K562 (cell line): ENCODE results near the gene RCE1. TPM values are rescaled to one million over a fixed set of nuclear protein-coding genes. Genes with fewer than 3 reads are reported as not detected.
A peak's percentile ranks its signal among the peaks of the same experiment; 100 is the strongest.

Source experiments
- ATAC-seq: fragments of 200-7000 bp; cut with Tn5 transposase; 3 replicates; pipeline ENCODE4 v1.9.1; 2020; ENCODE audit warnings: moderate library complexity
- BruUV-seq: library from RNA; stranded (reverse); fragments of 400-500 nt; replicated peaks from 2 replicates; lab custom pipeline; 2021; lab: Mats Ljungman, UMichigan
- CTCF ChIA-PET: fragments of 300-600 bp; formaldehyde crosslinking; extraction: SDS; loops from one replicate; lab custom pipeline; 2021; ENCODE audit warnings: low intra/inter-chr PET ratio; lab: Yijun Ruan, JAX
- POLR2A ChIA-PET: fragments of 300-600, 350-650 bp; sonication (Branson Sonifier 250); formaldehyde crosslinking; extraction: SDS; loops from one replicate; lab custom pipeline; 2021; ENCODE audit warnings: antibody characterized with exemption, inconsistent platforms; lab: Yijun Ruan, JAX
- DNase-seq, 4 experiments: peaks; one replicate each; pipeline versions ENCODE4 v3.0.0 to v3.0.0-alpha.2; 2011 to 2018; ENCODE audit warnings: low spot score in 3 of 4, mixed read lengths in 3 of 4; ENCODE audit errors: extremely low read depth in 1 of 4
- FAIRE-seq: peaks from 2 replicates; lab custom pipeline; 2011; peaks lifted over from hg19 to GRCh38; lab: Jason Lieb, UNC
- H2AFZ ChIP-seq: 2 replicates; pipeline ENCODE4 v1.6.0; 2011; ENCODE audit warnings: low read depth, low read length, control low read depth, inconsistent platforms
- H3K27ac ChIP-seq: fragments of 200-600 bp; 3 replicates; pipeline ENCODE4 v1.8.0; 2011; ENCODE audit warnings: low read depth, mild to moderate bottlenecking, control low read depth, inconsistent platforms, low read length, moderate library complexity, mixed read lengths; ENCODE audit errors: extremely low read depth
- H3K27me3 ChIP-seq, 2 experiments: fragments of 300-600 bp in 1 of 2; 2 replicates in 1 of 2; 3 replicates in 1 of 2; pipeline versions ENCODE4 v1.6.0 to v1.8.0; 2011; ENCODE audit warnings: inconsistent platforms in 2 of 2, low read length in 2 of 2, mild to moderate bottlenecking in 1 of 2, mixed read lengths in 1 of 2, moderate library complexity in 1 of 2; ENCODE audit not compliant: control insufficient read depth in 2 of 2, insufficient read depth in 2 of 2
- H3K36me3 ChIP-seq: fragments of 300-600 bp; 3 replicates; pipeline ENCODE4 v1.8.0; 2011; ENCODE audit warnings: mild to moderate bottlenecking, low read length, inconsistent platforms; ENCODE audit not compliant: control insufficient read depth, insufficient read depth
- H3K4me1 ChIP-seq, 2 experiments: fragments of 200-600 bp in 1 of 2; replicated peaks in 1 of 2; 2 replicates in 1 of 2; 3 replicates in 1 of 2; pipeline versions ENCODE4 v1.5.1 to v1.8.0; 2011; ENCODE audit warnings: inconsistent platforms in 2 of 2, low read length in 2 of 2, mild to moderate bottlenecking in 1 of 2, mixed read lengths in 1 of 2, moderate library complexity in 1 of 2; ENCODE audit not compliant: control insufficient read depth in 2 of 2, insufficient read depth in 2 of 2
- H3K4me2 ChIP-seq: 2 replicates; pipeline ENCODE4 v1.6.1; 2011; ENCODE audit warnings: low read length, control low read depth, inconsistent platforms, mixed read lengths; ENCODE audit not compliant: insufficient read depth
- H3K4me3 ChIP-seq: fragments of 200-600 bp; sonication (generic), shearing (Covaris generic); 2 replicates; pipeline ENCODE4 v1.5.1; 2016; ENCODE audit warnings: control low read depth, inconsistent platforms
- H3K79me2 ChIP-seq: fragments of 200-600 bp; 3 replicates; pipeline ENCODE4 v1.8.0; 2011; ENCODE audit warnings: low read length, inconsistent platforms; ENCODE audit not compliant: control insufficient read depth, insufficient read depth
- H3K9ac ChIP-seq, 2 experiments: 2 replicates each; pipeline versions ENCODE4 v1.6.0 to v1.6.1; 2011; ENCODE audit warnings: low read depth in 2 of 2, low read length in 2 of 2, control low read depth in 1 of 2, inconsistent platforms in 1 of 2, mild to moderate bottlenecking in 1 of 2, mixed read lengths in 1 of 2; ENCODE audit not compliant: insufficient read depth in 1 of 2
- H3K9me1 ChIP-seq: one replicate; pipeline ENCODE4 v1.6.0; 2011; ENCODE audit warnings: inconsistent platforms, mild to moderate bottlenecking, low read length, moderate library complexity; ENCODE audit not compliant: control insufficient read depth, insufficient read depth
- H3K9me3 ChIP-seq: replicated peaks from 2 replicates; pipeline ENCODE4 v1.5.1; 2011; ENCODE audit warnings: low read depth, low read length, inconsistent platforms; ENCODE audit not compliant: control insufficient read depth, insufficient read depth
- H4K20me1 ChIP-seq: replicated peaks from 2 replicates; pipeline ENCODE4 v1.6.1; 2011; ENCODE audit warnings: low read length, inconsistent platforms, mixed read lengths; ENCODE audit not compliant: control insufficient read depth, insufficient read depth
- C11orf30 ChIP-seq: fragments of 450-650 bp; IDR thresholded peaks from 2 replicates; pipeline ENCODE4 v1.6.1; 2016; ENCODE audit warnings: low read depth, mild to moderate bottlenecking
- CBFA2T2 ChIP-seq: fragments of 450-650 bp; conservative IDR thresholded peaks from 2 replicates; pipeline ENCODE4 v1.6.1; 2017; ENCODE audit warnings: mild to moderate bottlenecking
- DDX20 ChIP-seq: fragments of 450-650 bp; IDR thresholded peaks from 2 replicates; pipeline ENCODE4 v1.6.1; 2016; ENCODE audit warnings: missing genetic modification characterization, low read depth, mild to moderate bottlenecking, missing compliant biosample characterization, moderate library complexity
- GABPA ChIP-seq: fragments of 200-800 bp; sonication (Bioruptor generic); conservative IDR thresholded peaks from 2 replicates; pipeline ENCODE4 v1.6.1; 2016; ENCODE audit warnings: low read depth, missing genetic modification characterization, missing compliant biosample characterization
- MTF1 ChIP-seq: fragments of 250-450 bp; sonication (Bioruptor Pico); IDR thresholded peaks from 2 replicates; pipeline ENCODE4 v1.9.0; 2021; ENCODE audit warnings: moderate library complexity, mild to moderate bottlenecking, inconsistent platforms, borderline replicate concordance
- NFIC ChIP-seq: fragments of 450-650 bp; IDR thresholded peaks from 2 replicates; pipeline ENCODE4 v1.6.1; 2017; ENCODE audit warnings: mild to moderate bottlenecking, inconsistent platforms
- POLR2AphosphoS5 ChIP-seq: IDR thresholded peaks from 2 replicates; pipeline ENCODE4 v1.6.1; 2011; ENCODE audit warnings: mild to moderate bottlenecking, low read depth, low read length, moderate library complexity; ENCODE audit not compliant: control insufficient read depth, insufficient read depth
- RBM14 ChIP-seq: fragments of 200-400 bp; formaldehyde crosslinking; IDR thresholded peaks from 2 replicates; pipeline ENCODE4 v1.6.1; 2018; ENCODE audit warnings: low read depth, mild to moderate bottlenecking, low read length, moderate library complexity, borderline replicate concordance; ENCODE audit not compliant: insufficient read depth
- SIRT6 ChIP-seq: IDR thresholded peaks from one replicate; pipeline ENCODE4 v1.6.1; 2012; ENCODE audit warnings: low read depth, mild to moderate bottlenecking, control low read depth, inconsistent platforms, low read length, moderate library complexity
- TCF3 ChIP-seq: sonication (generic); formaldehyde crosslinking; IDR thresholded peaks from 2 replicates; pipeline ENCODE4 v1.4.0; 2020; ENCODE audit warnings: mild to moderate bottlenecking, missing genetic modification reagents
- ZC3H8 ChIP-seq: fragments of 450-650 bp; IDR thresholded peaks from 2 replicates; pipeline ENCODE4 v1.6.1; 2017
- ZFP36 ChIP-seq: fragments of 150-350 bp; IDR thresholded peaks from 2 replicates; pipeline ENCODE4 v1.6.1; 2018; ENCODE audit warnings: low read length, low read depth; ENCODE audit not compliant: partially characterized antibody
- ZNF143 ChIP-seq: sonication (generic); formaldehyde crosslinking; IDR thresholded peaks from 2 replicates; pipeline ENCODE4 v1.9.0; 2022; ENCODE audit warnings: mild to moderate bottlenecking, missing genetic modification reagents
- ZNF41 ChIP-seq: fragments of 250-450 bp; sonication (Bioruptor Pico); conservative IDR thresholded peaks from 2 replicates; pipeline ENCODE4 v1.4.0; 2020; ENCODE audit warnings: mild to moderate bottlenecking
- WGBS: fragments of 100-300 bp; shearing (Covaris generic); methylation state at CpG from one replicate; pipeline ENCODE4 v1.1.6; 2016; ENCODE audit warnings: low coverage, mixed read lengths; ENCODE audit not compliant: insufficient coverage; ENCODE audit errors: missing lambda C conversion rate; 5-methylcytosine and 5-hydroxymethylcytosine counted together
- in situ Hi-C: fragments of 300-500 bp; cut with MboI; formaldehyde crosslinking; loops from 4 replicates; pipeline ENCODE4 v1.15.0; 2018; ENCODE audit warnings: inconsistent platforms, mixed read lengths
- intact Hi-C: fragments of 100-400 bp; cut with micrococcal nuclease; formaldehyde crosslinking; loops from 2 replicates; pipeline ENCODE4 v1.14.2; 2022
- polyA plus RNA-seq, 8 experiments: library from polyadenylated mRNA; depleted of rRNA in 4 of 8; stranded (reverse) in 5 of 8; unstranded in 3 of 8; fragments of >200 nt; fragmentation: Nextera tagmentation in 2 of 8; fragmentation: Illumina TruSeq in 1 of 8; extraction: Ambion mirVana in 2 of 8; extraction: Trizol in 1 of 8; gene quantifications; 2 replicates each; pipeline versions ENCODE4 v1.2.1 to v1.2.3, GENCODE V29; 2011 to 2014; ENCODE audit warnings: inconsistent platforms in 1 of 8, missing spikeins in 1 of 8
- total RNA-seq, 7 experiments: library from RNA; depleted of rRNA in 6 of 7; stranded (reverse); fragments of >200 nt in 6 of 7; fragmentation: Illumina TruSeq in 2 of 7; extraction: Trizol in 2 of 7; gene quantifications; 2 replicates each; pipeline versions ENCODE4 v1.2.1 to v1.2.3, GENCODE V29; 2011 to 2021; ENCODE audit warnings: low replicate concordance in 1 of 7

Gene RCE1
- total and polyA plus RNA-seq, 9 of the 15 experiments (the other 6 are each of a cell fraction or from before 2014, with no cell fraction given) = 0.75 to 41.5 (median 15.1) TPM

- ATAC-seq = no peak
These were observed 37.5 kb downstream of the RCE1 start for GRCh38 chr11:66880496-66881450.

GRCh38 chr11:66881451-66881835, 38.2 kb downstream of the RCE1 start:
- in situ Hi-C loops = no loop called here
- Histone ChIP-seq H3K27me3 (no peaks in the 10 kb centered on the region), H3K4me3 (no peak overlapping the region), H2AFZ (no peak overlapping the region), H3K36me3 (no peaks in the 10 kb centered on the region), H3K9me3 (no peaks in the 10 kb centered on the region), H3K4me2 (no peak overlapping the region), H4K20me1 (no peaks in the 10 kb centered on the region), H3K9ac (peak overlapping the region in 1 of 2 experiments; percentile 78; a peak in 2 of 4 replicates), H3K4me1 (peaks cover 20 to 60% of the 10 kb centered on the region in 2 experiments; a peak in 4 of 5 replicates), H3K9me1 (no peaks in the 10 kb centered on the region), H3K27ac (no peak overlapping the region), H3K79me2 (no peaks in the 10 kb centered on the region)
- DNase-seq (no peak), ATAC-seq (no peak), FAIRE-seq (no peak)
- WGBS = 79% methylated on average over 10 of the region's 10 CpGs
- intact Hi-C loops = no loop called here
- no peak for TF ChIP-seq SIRT6
- TF ChIP-seq GABPA (tag) = no peak
- no peak for TF ChIP-seq ZFP36
- TF ChIP-seq TCF3 (CRISPR knock-in tag) = no peak
- TF ChIP-seq DDX20 = no peak
- no peak for TF ChIP-seq ZNF41 (CRISPR knock-in tag)
- TF ChIP-seq C11orf30 = no peak
- no peak for TF ChIP-seq POLR2AphosphoS5
- no peak for TF ChIP-seq ZC3H8
- no peak for TF ChIP-seq RBM14
- no peak for TF ChIP-seq ZNF143 (CRISPR knock-in tag)
- no peak for TF ChIP-seq CBFA2T2
- ChIA-PET POLR2A (interaction anchor here (0.6 to 0.9 kb wide), 3 partner anchors 11 to 371 kb away, joined by 3 read pairs; partner anchors contain the start of gene BBS1), CTCF (interaction anchor here (1.4 to 2.6 kb wide), 2 partner anchors 187 kb away, joined by 3 to 18 read pairs; no protein-coding TSS in a partner anchor)
- no TSS peak for BruUV-seq

More at GRCh38 chr11:66880496-66881450, 37.5 kb downstream of the RCE1 start:
- peaks cover 14 to 53% of the 10 kb centered on the region in 2 experiments; a peak in 4 of 5 replicates for H3K4me1 ChIP-seq
- no TSS peak for BruUV-seq
- no peak overlapping the region for H3K27ac ChIP-seq
- FAIRE-seq (no peak), DNase-seq (no peak)
- H3K9me1 ChIP-seq = no peaks in the 10 kb centered on the region
- no peak overlapping the region for H3K4me3 ChIP-seq
- intact Hi-C loops = no loop called here
- H3K9ac ChIP-seq = peak overlapping the region in 1 of 2 experiments; percentile 87; a peak in 2 of 4 replicates
- 0 out of 2 replicates have a peak, but pooled peaks cover 3% of the 10 kb centered on the region for H4K20me1 ChIP-seq
- H2AFZ ChIP-seq = no peak overlapping the region
- TF ChIP-seq NFIC (peak; percentile 41; the same call in 1 of the 2 replicates), MTF1 (CRISPR knock-in tag) (no peak)
- H3K4me2 ChIP-seq = no peak overlapping the region
- POLR2A ChIA-PET = interaction anchor here (0.7 kb wide), 1 partner anchor 95 kb away, joined by 3 read pairs; no protein-coding TSS in a partner anchor
- in situ Hi-C loops = no loop called here
- CTCF ChIA-PET = interaction anchor here (1.4 kb wide), 1 partner anchor 186 kb away, joined by 3 read pairs; no protein-coding TSS in a partner anchor
- H3K27me3 ChIP-seq = no peaks in the 10 kb centered on the region
- H3K9me3 ChIP-seq = no peaks in the 10 kb centered on the region
- H3K79me2 ChIP-seq = no peaks in the 10 kb centered on the region
- no peaks in the 10 kb centered on the region for H3K36me3 ChIP-seq
- 68% methylated on average over 13 of the region's 14 CpGs for WGBS
